Activated naive CD8-positive, alpha-beta T cell treated with anti-CD3 and anti-CD28 coated beads, Interleukin-2, amount 50 U/mL, for 24 hours (primary cell): Measurements from ENCODE around the gene SWT1.
A peak's percentile ranks its signal among the peaks of the same experiment; 100 is the strongest.
"Not testable (repeated sequence)": the region's sequence is repeated elsewhere in the genome, so short reads cannot be mapped to it uniquely, and the experiment has no call there.

Source experiments
- ATAC-seq: fragments of 150-1000 bp; cut with Tn5 transposase; one replicate; pipeline ENCODE4 v1.10.0; 2021
- DNase-seq: peaks from one replicate; pipeline ENCODE4 v3.0.0; 2021
- H3K27ac Mint-ChIP-seq: one replicate; pipeline ENCODE4 v1.8.0; 2021; ENCODE audit warnings: mild to moderate bottlenecking, mixed read lengths
- H3K27me3 Mint-ChIP-seq: one replicate; pipeline ENCODE4 v1.8.0; 2021; ENCODE audit warnings: mixed read lengths
- H3K36me3 Mint-ChIP-seq: one replicate; pipeline ENCODE4 v1.8.0; 2021; ENCODE audit warnings: low read depth, mixed read lengths
- H3K4me1 Mint-ChIP-seq: one replicate; pipeline ENCODE4 v1.8.0; 2021; ENCODE audit warnings: mixed read lengths
- H3K4me3 Mint-ChIP-seq: one replicate; pipeline ENCODE4 v1.8.0; 2021; ENCODE audit warnings: mild to moderate bottlenecking, moderate library complexity, mixed read lengths
- H3K9me3 Mint-ChIP-seq: one replicate; pipeline ENCODE4 v1.8.0; 2021; ENCODE audit warnings: mixed read lengths

The SWT1 gene

DNA sequence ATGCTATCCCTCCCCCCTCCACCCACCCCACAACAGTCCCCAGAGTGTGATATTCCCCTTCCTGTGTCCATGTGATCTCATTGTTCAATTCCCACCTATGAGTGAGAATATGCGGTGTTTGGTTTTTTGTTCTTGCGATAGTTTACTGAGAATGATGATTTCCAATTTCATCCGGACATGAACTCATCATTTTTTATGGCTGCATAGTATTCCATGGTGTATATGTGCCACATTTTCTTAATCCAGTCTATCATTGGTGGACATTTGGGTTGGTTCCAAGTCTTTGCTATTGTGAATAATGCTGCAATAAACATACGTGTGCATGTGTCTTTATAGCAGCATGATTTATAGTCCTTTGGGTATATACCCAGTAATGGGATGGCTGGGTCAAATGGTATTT lies 95.0 kb downstream of the SWT1 start:
- H3K36me3 Mint-ChIP-seq, H3K27me3 Mint-ChIP-seq, H3K9me3 Mint-ChIP-seq, H3K4me1 Mint-ChIP-seq, ATAC-seq, H3K4me3 Mint-ChIP-seq, H3K27ac Mint-ChIP-seq, DNase-seq: not testable (repeated sequence)

DNA sequence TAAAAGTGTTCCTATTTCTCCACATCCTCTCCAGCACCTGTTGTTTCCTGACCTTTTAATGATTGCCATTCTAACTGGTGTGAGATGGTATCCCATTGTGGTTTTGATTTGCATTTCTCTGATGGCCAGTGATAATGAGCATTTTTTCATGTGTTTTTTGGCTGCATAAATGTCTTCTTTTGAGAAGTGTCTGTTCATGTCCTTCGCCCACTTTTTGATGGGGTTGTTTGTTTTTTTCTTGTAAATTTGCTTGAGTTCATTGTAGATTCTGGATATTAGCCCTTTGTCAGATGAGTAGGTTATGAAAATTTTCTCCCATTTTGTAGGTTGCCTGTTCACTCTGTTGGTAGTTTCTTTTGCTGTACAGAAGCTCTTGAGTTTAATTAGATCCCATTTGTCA lies 95.4 kb downstream of the SWT1 start:
- H3K4me1 Mint-ChIP-seq, DNase-seq, H3K36me3 Mint-ChIP-seq, ATAC-seq, H3K27ac Mint-ChIP-seq, H3K4me3 Mint-ChIP-seq, H3K9me3 Mint-ChIP-seq, H3K27me3 Mint-ChIP-seq: not testable (repeated sequence)

DNA sequence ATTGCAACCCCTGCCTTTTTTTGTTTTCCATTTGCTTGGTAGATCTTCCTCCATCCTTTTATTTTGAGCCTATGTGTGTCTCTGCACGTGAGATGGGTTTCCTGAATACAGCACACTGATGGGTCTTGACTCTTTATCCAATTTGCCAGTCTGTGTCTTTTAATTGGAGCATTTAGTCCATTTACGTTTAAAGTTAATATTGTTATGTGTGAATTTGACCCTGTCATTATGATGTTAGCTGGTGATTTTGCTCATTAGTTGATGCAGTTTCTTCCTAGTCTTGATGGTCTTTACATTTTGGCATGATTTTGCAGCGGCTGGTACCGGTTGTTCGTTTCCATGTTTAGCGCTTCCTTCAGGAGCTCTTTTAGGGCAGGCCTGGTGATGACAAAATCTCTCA lies 98.6 kb downstream of the SWT1 start:
- H3K27me3 Mint-ChIP-seq, H3K36me3 Mint-ChIP-seq, H3K9me3 Mint-ChIP-seq, H3K27ac Mint-ChIP-seq, ATAC-seq, DNase-seq, H3K4me3 Mint-ChIP-seq: not testable (repeated sequence)
- H3K4me1 Mint-ChIP-seq, result peaks cover 10% of the 10 kb centered on the region

DNA sequence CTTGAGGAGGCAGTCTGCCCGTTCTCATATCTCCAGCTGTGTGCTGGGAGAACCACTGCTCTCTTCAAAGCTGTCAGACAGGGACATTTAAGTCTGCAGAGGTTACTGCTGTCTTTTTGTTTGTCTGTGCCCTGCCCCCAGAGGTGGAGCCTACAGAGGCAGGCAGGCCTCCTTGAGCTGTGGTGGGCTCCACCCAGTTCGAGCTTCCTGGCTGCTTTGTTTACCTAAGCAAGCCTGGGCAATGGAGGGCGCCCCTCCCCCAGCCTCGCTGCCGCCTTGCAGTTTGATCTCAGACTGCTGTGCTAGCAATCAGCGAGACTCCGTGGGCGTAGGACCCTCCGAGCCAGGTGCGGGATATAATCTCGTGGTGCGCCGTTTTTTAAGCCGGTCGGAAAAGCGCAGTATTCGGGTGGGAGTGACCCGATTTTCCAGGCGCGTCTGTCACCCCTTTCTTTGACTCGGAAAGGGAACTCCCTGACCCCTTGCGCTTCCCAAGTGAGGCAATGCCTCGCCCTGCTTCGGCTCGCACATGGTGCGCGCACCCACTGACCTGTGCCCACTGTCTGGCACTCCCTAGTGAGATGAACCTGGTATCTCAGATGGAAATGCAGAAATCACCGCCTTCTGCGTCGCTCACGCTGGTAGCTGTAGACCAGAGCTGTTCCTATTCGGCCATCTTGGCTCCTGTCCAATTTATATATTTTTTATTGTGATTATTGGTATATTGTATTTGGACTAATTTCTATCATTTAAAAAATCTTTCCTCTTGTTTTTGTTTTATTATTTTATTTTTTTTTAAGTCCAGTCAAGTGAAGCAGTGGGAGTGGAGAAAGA lies 100.4 kb downstream of the SWT1 start:
- peaks cover 19% of the 10 kb centered on the region for H3K9me3 Mint-ChIP-seq
- not testable (repeated sequence) for ATAC-seq, H3K36me3 Mint-ChIP-seq, H3K27me3 Mint-ChIP-seq, H3K27ac Mint-ChIP-seq, DNase-seq
- H3K4me3 Mint-ChIP-seq, result peak overlapping the region; percentile 21
- peaks cover 13% of the 10 kb centered on the region for H3K4me1 Mint-ChIP-seq

DNA sequence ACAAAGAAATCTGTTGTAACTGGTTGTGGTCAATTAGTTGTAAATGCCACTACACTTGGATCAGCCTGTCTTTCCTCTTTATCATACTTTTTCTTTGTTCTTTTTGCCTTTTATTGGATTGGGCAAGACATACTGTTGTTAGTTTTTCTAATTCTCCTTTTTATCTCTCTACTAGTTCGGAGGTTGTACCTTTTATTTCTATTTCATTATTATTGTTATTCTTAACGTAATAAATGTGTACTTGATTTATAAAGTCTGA lies 100.9 kb downstream of the SWT1 start:
- H3K27ac Mint-ChIP-seq, result no peak overlapping the region
- DNase-seq, result no peak
- peak overlapping the region; percentile 21 for H3K4me3 Mint-ChIP-seq

DNA sequence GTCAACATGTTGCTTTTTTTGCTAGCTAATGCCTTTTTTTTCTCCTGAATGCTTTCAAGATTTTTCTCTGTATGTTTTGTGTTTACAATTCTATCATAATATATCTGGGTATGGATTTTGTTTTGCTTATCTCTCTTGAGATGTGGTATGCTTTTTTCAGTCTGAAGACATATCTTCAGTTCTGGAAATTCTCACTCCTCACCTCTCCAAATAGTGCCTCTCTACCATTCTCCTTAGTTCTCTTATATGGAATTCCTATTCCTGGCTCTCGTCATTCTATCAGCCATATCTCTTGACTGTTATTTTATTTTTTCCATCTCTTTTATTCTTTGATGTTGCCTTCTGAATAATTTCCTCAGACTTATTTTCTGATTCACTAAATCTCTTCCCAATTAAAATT lies 101.7 kb downstream of the SWT1 start:
- ATAC-seq (no peak), DNase-seq (no peak)
- H3K27me3 Mint-ChIP-seq, result no peaks in the 10 kb centered on the region
- no peak overlapping the region for H3K27ac Mint-ChIP-seq
- H3K9me3 Mint-ChIP-seq, result peaks cover 19% of the 10 kb centered on the region
- no peak overlapping the region for H3K4me3 Mint-ChIP-seq
- peaks cover 13% of the 10 kb centered on the region for H3K4me1 Mint-ChIP-seq
- H3K36me3 Mint-ChIP-seq, result peaks cover 3% of the 10 kb centered on the region

More for the DNA sequence above, 100.9 kb downstream of the SWT1 start:
- peaks cover 19% of the 10 kb centered on the region for H3K9me3 Mint-ChIP-seq
- peaks cover 3% of the 10 kb centered on the region for H3K36me3 Mint-ChIP-seq
- ATAC-seq, result no peak
- no peaks in the 10 kb centered on the region for H3K27me3 Mint-ChIP-seq
- peaks cover 13% of the 10 kb centered on the region for H3K4me1 Mint-ChIP-seq

DNA sequence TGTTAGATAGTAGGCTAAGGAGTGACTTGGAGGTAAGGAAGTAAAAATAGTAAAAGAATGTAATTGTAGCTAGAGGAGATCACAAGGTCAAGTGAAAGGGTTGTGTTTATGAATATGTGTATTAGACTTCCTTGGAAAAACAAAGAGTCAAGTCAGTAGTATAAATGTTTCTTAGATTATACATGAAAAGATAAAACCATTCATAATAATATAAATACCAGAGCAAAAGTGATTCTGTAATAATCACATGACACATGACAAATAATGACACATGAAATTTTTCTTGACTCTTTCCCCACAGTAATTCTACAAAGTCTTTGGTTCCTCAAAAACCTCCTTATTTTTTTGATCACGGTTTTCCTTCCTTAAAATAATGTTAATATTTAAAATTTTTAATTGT lies 103.6 kb downstream of the SWT1 start:
- Mint-ChIP-seq H3K4me3 (no peak overlapping the region), H3K9me3 (peaks cover 15% of the 10 kb centered on the region), H3K4me1 (peaks cover 13% of the 10 kb centered on the region), H3K27ac (no peak overlapping the region), H3K27me3 (no peaks in the 10 kb centered on the region), H3K36me3 (peaks cover 3% of the 10 kb centered on the region)
- DNase-seq (no peak), ATAC-seq (no peak)

DNA sequence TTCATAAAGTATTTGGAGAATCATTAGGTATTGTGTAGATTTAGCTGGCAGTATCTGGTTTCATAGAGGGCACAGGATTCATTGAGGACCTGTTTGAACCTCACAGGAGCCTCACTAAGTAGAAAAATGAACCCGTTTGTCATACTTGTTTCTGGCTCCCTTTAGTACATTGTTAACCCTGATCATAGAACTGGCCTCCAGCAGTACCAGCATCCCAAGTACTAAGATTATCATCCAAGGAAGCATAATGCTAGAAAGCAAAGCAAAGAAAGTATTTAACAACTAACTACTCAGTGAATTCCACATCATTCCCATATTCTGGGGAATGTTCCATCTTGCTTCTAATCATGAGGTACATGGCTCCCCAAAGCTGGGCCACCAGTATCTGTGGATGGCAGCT lies 105.2 kb downstream of the SWT1 start:
- no peak overlapping the region for H3K4me3 Mint-ChIP-seq
- peaks cover 3% of the 10 kb centered on the region for H3K36me3 Mint-ChIP-seq
- ATAC-seq (no peak), DNase-seq (no peak)
- no peaks in the 10 kb centered on the region for H3K27me3 Mint-ChIP-seq
- H3K9me3 Mint-ChIP-seq, result peaks cover 15% of the 10 kb centered on the region
- H3K4me1 Mint-ChIP-seq, result peaks cover 11% of the 10 kb centered on the region
- H3K27ac Mint-ChIP-seq, result no peak overlapping the region

DNA sequence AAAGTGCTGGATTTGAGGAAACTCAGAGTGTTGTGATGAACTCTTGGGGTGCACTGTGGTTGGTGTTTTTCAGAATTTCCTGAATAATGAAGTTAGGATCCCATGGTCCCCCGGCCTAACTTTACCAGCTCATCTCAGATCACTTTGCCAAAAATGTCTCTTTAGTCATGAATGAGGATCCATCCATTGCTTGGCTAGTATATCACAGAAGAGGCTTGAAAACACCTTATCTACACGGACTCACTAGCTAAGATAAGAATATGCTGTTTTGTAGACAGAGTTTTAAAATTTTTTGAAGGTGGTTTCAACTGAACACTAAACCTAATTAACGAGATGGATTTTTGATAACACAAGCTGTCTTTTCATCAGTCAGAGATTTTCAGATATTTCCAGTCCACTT lies 106.3 kb downstream of the SWT1 start:
- DNase-seq (no peak), ATAC-seq (no peak)
- no peaks in the 10 kb centered on the region for H3K27me3 Mint-ChIP-seq
- peaks cover 15% of the 10 kb centered on the region for H3K9me3 Mint-ChIP-seq
- H3K36me3 Mint-ChIP-seq, result peaks cover 3% of the 10 kb centered on the region
- H3K27ac Mint-ChIP-seq, result no peak overlapping the region
- H3K4me1 Mint-ChIP-seq, result peaks cover 2% of the 10 kb centered on the region
- no peak overlapping the region for H3K4me3 Mint-ChIP-seq

DNA sequence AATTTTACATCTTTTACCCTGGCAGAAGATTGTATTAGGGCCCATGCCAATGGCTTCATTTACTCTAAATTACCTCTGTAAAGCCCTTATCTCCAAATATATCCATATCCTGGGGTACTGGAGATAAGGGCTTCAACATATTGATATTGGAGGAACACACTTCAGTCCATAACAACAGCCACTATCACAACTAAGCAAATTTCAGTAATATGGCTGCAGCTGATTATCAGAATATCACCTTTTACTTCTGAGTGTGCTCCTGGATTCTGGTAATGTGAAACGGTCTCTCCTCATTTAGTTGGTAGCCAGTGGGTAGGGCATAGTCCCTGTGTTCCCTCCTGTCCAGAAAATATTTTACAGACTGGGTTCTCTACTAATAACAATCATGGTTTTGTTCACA lies 106.8 kb downstream of the SWT1 start:
- H3K27me3 Mint-ChIP-seq, result no peaks in the 10 kb centered on the region

DNA sequence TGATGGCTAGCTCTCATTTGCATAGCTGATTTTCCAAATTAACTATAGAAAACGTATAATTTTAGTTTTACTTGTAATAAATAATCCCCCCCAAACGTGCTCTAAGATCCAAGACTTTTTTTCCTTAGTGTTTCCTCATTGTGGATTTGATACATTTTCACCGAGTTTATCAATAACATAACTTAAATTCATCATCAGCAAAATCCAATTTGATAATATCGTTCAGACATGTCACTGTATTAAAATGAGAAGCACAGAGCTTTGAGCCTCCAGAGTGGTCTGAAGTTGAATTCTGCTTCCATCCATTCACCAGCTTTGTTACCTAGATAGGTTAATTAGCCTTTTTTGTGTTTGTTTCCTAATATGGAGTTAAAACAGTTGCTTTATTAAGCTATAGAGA lies 108.3 kb downstream of the SWT1 start:
- H3K4me3 Mint-ChIP-seq, result no peak overlapping the region
- ATAC-seq, result no peak
- peaks cover 2% of the 10 kb centered on the region for H3K4me1 Mint-ChIP-seq
- peaks cover 3% of the 10 kb centered on the region for H3K36me3 Mint-ChIP-seq
- no peaks in the 10 kb centered on the region for H3K27me3 Mint-ChIP-seq
- no peak for DNase-seq
- no peak overlapping the region for H3K27ac Mint-ChIP-seq
- peaks cover 11% of the 10 kb centered on the region for H3K9me3 Mint-ChIP-seq

More for the DNA sequence above, 106.8 kb downstream of the SWT1 start:
- Mint-ChIP-seq H3K4me1 (peaks cover 2% of the 10 kb centered on the region), H3K4me3 (no peak overlapping the region), H3K9me3 (peaks cover 15% of the 10 kb centered on the region), H3K27ac (no peak overlapping the region), H3K36me3 (peaks cover 3% of the 10 kb centered on the region)
- ATAC-seq, result no peak
- DNase-seq, result no peak

DNA sequence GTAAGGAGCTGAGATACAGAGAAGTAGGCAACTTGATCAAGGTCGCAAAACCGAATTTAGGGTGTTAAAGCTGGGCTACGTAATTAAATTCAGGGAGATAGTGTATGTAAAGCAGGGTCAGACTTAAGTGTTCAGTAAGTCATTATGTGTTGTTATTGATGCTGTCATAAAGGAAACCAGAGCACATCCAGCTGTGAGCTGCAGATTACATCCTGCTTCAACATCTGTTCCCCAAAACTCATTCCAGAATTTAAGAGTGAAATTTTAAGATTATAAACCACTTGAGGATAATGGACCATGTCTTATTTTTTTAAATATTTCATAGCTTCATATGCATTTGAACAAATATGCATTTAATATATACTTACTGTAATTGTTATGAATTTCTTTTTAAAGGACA lies 110.3 kb downstream of the SWT1 start:
- Mint-ChIP-seq H3K36me3 (no peaks in the 10 kb centered on the region), H3K27ac (no peak overlapping the region)
- no peak for DNase-seq

DNA sequence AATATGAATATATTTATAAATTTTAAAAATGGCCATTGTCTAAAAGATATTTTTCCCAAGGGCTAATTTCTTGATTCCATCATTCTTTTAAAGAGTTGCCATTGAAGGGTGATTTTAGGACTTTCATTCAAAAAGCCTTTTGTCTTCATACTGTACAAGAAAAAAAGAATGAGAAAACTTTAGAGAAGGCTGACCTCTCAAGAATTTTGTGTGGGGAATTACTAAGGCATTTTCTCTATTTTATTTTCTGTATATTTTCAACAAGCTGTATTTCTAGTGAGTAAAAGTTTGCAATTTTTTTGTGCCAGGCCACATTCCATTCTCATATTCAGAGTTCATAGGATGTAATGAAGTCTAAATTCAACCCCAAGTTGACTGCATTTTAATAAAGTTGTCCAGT lies 110.7 kb downstream of the SWT1 start:
- H3K27me3 Mint-ChIP-seq, result no peaks in the 10 kb centered on the region
- ATAC-seq (no peak), DNase-seq (no peak)
- no peaks in the 10 kb centered on the region for H3K9me3 Mint-ChIP-seq
- no peaks in the 10 kb centered on the region for H3K4me1 Mint-ChIP-seq
- no peaks in the 10 kb centered on the region for H3K36me3 Mint-ChIP-seq
- no peak overlapping the region for H3K27ac Mint-ChIP-seq
- no peak overlapping the region for H3K4me3 Mint-ChIP-seq

More for the DNA sequence above, 110.3 kb downstream of the SWT1 start:
- Mint-ChIP-seq H3K4me3 (no peak overlapping the region), H3K27me3 (no peaks in the 10 kb centered on the region), H3K4me1 (no peaks in the 10 kb centered on the region), H3K9me3 (no peaks in the 10 kb centered on the region)
- ATAC-seq, result no peak

DNA sequence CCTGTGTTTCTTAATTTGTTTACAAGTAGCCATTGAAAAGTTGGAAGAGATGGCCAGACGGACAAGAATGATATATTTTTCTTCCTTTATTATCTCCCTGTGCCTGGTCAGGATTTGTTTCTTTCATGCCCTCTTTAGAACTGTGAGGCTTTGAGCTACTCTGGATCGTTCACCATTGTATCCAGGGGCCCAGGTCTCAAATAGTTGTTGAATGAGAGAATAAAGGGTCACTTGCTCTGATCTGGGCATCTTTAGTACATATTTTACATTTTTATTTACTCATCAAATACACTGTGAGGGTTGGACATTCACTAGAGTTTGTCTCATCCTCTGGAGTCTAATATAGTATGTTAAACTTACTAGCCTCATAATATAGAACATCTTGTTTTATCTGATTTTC lies 111.4 kb downstream of the SWT1 start:
- DNase-seq, result no peak
- ATAC-seq, result no peak
- Mint-ChIP-seq H3K27me3 (no peaks in the 10 kb centered on the region), H3K9me3 (no peaks in the 10 kb centered on the region), H3K4me3 (no peak overlapping the region), H3K36me3 (no peaks in the 10 kb centered on the region), H3K27ac (no peak overlapping the region), H3K4me1 (no peaks in the 10 kb centered on the region)

DNA sequence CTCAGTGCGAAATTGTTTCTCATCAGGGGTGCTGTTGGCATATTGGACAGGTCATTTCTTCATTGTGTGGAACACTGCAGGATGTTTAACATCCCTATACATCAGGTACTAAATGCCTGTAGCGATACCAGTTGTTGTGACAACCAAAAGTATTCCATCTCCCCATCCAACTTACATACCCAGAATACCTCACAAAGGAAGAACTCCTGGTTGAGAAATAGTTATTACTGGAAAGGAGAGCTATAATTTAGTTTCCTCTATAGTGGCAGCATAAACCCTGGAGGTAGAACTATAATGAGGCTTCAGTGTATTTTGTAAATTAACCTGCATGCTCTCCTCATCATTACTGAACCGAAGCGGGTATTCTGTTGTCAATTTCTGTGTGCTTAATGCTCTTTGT lies 115.0 kb downstream of the SWT1 start:
- H3K4me3 Mint-ChIP-seq, result no peak overlapping the region
- no peak for DNase-seq
- no peak overlapping the region for H3K27ac Mint-ChIP-seq
- ATAC-seq, result no peak
- no peaks in the 10 kb centered on the region for H3K36me3 Mint-ChIP-seq
- no peaks in the 10 kb centered on the region for H3K27me3 Mint-ChIP-seq
- no peaks in the 10 kb centered on the region for H3K4me1 Mint-ChIP-seq
- no peaks in the 10 kb centered on the region for H3K9me3 Mint-ChIP-seq

DNA sequence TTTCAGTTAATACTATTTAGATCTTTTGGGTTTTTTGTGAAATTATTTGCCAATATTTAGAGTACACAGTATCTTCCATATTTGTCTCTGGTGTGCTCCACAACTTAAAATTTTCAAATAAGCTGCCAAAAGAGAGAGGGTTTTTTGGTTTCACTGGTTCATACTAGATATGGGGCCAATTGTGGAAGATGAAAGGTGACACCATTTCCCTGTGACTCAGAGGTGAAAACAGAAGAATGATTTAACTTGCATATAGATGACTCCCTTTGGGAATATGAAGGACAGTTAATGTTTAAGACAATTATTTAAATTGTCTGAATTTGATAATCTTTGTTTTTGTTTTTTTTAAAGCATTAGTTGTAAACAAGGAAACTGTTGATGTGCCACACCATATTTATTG lies 122.6 kb downstream of the SWT1 start:
- DNase-seq, result no peak
- Mint-ChIP-seq H3K36me3 (peaks cover 2% of the 10 kb centered on the region), H3K4me3 (no peak overlapping the region), H3K27ac (no peak overlapping the region), H3K9me3 (peaks cover 15% of the 10 kb centered on the region), H3K4me1 (peaks cover 41% of the 10 kb centered on the region), H3K27me3 (no peaks in the 10 kb centered on the region)
- ATAC-seq, result no peak
